ENCODE data around the gene MTCP1. TPM values are rescaled to one million over a fixed set of nuclear protein-coding genes. Genes with fewer than 3 reads are reported as not detected.

Gene MTCP1
- total and polyA plus RNA-seq, 2 of the 8 experiments (the other 6 are each of a cell fraction or from before 2014, with no cell fraction given) = 1.2 to 12.3 TPM

- no peak for TF ChIP-seq CHD7 (IDR thresholded peaks at IDR 0.05; ENCODE audit: insufficient replicate concordance, low read length)
- no peak for TF ChIP-seq CTBP2 (IDR thresholded peaks at IDR 0.05; ENCODE audit: borderline replicate concordance, insufficient read depth, insufficient read length, low read length)
- no peak for TF ChIP-seq SUZ12 (IDR thresholded peaks at IDR 0.05; ENCODE audit: low read length)
- TF ChIP-seq MAFK (IDR thresholded peaks at IDR 0.05; ENCODE audit: low read depth, low read length) = no peak
- no peak for TF ChIP-seq YY1 (IDR thresholded peaks at IDR 0.05; ENCODE audit: low read depth, low read length)
Observed at GRCh38 chrX:155055494-155055893, 15.4 kb downstream of the MTCP1 start (continued).
